Measurements from ENCODE around the gene SPACA4.

DNA sequence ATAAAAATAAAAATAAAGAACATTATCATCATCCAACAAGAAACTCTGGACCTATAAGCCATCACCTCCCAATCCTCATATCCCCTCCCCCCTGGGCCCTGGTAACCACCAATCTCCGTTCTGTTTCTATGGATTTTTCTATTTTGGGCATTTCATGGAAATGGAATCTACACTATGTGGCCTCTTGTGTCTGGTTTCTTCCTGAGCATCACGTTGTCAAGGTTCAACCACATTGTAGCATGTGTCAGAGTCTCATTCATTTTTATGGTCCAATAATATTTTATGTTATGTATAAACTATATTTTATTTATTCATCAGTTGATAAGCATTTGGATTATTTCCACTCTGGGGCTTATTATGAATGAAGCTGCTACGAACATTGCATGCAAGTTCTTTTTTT is 27.7 kb upstream of the SPACA4 start:
- TF ChIP-seq CTCF (IDR thresholded peaks at IDR 0.05) = no peak
- TF ChIP-seq POLR2A (IDR thresholded peaks at IDR 0.05) = no peak

All from body of pancreas (tissue), 4 donors.